Measurements from ENCODE around the gene IFRD2.

DNA sequence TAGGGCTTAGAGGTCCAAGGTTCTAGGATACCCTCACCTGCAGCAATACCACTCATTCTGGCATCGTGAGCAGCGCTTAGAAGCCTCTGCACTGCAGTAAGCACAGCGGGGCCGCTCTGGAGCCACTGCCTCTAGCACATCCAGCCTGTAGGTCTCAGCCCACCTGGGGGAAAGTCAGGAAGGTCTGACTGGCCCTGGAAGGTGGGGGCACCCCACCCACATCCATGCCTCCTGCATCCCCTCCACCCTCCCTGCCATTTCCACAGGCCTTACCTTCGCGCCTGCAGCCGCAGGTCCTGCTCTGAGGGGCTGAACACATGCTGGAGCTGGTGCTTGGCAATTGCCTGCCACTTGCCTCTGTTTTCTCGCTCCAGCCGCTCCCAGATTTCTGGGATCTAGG, 49.3 kb upstream of the IFRD2 start:
- TF ChIP-seq, protein P1, sequence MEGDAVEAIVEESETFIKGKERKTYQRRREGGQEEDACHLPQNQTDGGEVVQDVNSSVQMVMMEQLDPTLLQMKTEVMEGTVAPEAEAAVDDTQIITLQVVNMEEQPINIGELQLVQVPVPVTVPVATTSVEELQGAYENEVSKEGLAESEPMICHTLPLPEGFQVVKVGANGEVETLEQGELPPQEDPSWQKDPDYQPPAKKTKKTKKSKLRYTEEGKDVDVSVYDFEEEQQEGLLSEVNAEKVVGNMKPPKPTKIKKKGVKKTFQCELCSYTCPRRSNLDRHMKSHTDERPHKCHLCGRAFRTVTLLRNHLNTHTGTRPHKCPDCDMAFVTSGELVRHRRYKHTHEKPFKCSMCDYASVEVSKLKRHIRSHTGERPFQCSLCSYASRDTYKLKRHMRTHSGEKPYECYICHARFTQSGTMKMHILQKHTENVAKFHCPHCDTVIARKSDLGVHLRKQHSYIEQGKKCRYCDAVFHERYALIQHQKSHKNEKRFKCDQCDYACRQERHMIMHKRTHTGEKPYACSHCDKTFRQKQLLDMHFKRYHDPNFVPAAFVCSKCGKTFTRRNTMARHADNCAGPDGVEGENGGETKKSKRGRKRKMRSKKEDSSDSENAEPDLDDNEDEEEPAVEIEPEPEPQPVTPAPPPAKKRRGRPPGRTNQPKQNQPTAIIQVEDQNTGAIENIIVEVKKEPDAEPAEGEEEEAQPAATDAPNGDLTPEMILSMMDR (conservative IDR thresholded peaks at IDR 0.05; ENCODE audit: low read depth in 2 of 2): no peak
- TF ChIP-seq CREB1 (CRISPR knock-in tag; IDR thresholded peaks at IDR 0.05; ENCODE audit: low read depth): no peak
- no peak for TF ChIP-seq EZH2phosphoT487 (IDR thresholded peaks at IDR 0.05; ENCODE audit: unreplicated experiment)
- TF ChIP-seq EZH2 (IDR thresholded peaks at IDR 0.05; ENCODE audit: low read depth, unreplicated experiment): no peak
- TF ChIP-seq ZNF114 (CRISPR knock-in tag; IDR thresholded peaks at IDR 0.05): no peak
- TF ChIP-seq POLR2AphosphoS5 (IDR thresholded peaks at IDR 0.05; ENCODE audit: low read depth): no peak
- no peak for TF ChIP-seq JUNB (IDR thresholded peaks at IDR 0.05; ENCODE audit: unreplicated experiment)
- TF ChIP-seq, protein P2, sequence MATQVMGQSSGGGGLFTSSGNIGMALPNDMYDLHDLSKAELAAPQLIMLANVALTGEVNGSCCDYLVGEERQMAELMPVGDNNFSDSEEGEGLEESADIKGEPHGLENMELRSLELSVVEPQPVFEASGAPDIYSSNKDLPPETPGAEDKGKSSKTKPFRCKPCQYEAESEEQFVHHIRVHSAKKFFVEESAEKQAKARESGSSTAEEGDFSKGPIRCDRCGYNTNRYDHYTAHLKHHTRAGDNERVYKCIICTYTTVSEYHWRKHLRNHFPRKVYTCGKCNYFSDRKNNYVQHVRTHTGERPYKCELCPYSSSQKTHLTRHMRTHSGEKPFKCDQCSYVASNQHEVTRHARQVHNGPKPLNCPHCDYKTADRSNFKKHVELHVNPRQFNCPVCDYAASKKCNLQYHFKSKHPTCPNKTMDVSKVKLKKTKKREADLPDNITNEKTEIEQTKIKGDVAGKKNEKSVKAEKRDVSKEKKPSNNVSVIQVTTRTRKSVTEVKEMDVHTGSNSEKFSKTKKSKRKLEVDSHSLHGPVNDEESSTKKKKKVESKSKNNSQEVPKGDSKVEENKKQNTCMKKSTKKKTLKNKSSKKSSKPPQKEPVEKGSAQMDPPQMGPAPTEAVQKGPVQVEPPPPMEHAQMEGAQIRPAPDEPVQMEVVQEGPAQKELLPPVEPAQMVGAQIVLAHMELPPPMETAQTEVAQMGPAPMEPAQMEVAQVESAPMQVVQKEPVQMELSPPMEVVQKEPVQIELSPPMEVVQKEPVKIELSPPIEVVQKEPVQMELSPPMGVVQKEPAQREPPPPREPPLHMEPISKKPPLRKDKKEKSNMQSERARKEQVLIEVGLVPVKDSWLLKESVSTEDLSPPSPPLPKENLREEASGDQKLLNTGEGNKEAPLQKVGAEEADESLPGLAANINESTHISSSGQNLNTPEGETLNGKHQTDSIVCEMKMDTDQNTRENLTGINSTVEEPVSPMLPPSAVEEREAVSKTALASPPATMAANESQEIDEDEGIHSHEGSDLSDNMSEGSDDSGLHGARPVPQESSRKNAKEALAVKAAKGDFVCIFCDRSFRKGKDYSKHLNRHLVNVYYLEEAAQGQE (IDR thresholded peaks at IDR 0.05; ENCODE audit: unreplicated experiment): no peak
- TF ChIP-seq, protein P3, sequence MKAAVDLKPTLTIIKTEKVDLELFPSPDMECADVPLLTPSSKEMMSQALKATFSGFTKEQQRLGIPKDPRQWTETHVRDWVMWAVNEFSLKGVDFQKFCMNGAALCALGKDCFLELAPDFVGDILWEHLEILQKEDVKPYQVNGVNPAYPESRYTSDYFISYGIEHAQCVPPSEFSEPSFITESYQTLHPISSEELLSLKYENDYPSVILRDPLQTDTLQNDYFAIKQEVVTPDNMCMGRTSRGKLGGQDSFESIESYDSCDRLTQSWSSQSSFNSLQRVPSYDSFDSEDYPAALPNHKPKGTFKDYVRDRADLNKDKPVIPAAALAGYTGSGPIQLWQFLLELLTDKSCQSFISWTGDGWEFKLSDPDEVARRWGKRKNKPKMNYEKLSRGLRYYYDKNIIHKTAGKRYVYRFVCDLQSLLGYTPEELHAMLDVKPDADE (IDR thresholded peaks at IDR 0.05): no peak
- TF ChIP-seq NANOG (IDR thresholded peaks at IDR 0.05; ENCODE audit: borderline replicate concordance): no peak

All from GM23338 (cell line).